Measurements from ENCODE around the gene TMCC2.

DNA sequence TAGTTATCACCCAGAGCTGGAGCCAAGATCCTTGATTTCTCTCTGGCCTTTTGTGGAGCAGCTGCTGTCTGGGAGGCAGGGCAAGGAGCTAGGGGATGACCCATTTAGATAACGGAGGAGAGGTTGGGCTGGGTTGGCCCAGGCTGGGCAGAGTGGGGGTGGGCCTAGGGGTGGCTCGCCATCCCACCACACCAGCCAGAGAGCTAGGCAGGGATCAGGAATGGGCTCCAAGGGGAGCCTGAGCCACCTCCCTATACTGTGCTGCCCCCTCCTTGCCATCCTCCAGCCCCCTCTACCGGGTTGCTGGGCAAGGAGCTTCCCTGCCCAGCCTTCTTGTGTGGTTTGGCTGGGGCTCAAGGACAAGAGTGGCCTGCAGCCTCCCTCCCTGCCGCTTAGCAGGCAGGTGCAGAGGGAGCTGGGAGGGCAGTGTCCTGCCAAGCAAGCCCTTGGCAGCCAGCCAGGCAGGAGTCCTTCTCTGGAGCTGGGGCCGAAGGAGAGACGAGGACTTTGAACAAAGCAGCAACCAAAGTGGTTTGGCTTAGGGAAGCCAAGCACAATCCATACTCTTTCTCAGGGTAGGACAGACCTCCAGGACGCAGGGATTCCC, 89.7 kb downstream of the TMCC2 start:
- no peak for TF ChIP-seq POLR2A (IDR thresholded peaks at IDR 0.05)
- no peak for TF ChIP-seq CTCF (IDR thresholded peaks at IDR 0.05)

Measured in testis (tissue), 2 donors.